Gastrocnemius medialis (tissue), 4 donors: Measurements from ENCODE around the gene MRAP2. TPM values are rescaled to one million over a fixed set of nuclear protein-coding genes. Genes with fewer than 3 reads are reported as not detected.
"Not testable (repeated sequence)": the region's sequence is repeated elsewhere in the genome, so short reads cannot be mapped to it uniquely, and the experiment has no call there.

Source experiments
- ATAC-seq, 2 donors: fragments of 150-250 bp; one replicate each; pipeline ENCODE4 v1.9.1; 2016
- DNase-seq, 2 donors: peaks; one replicate each; pipeline ENCODE4 v3.0.0-alpha.2; 2019
- H3K27ac ChIP-seq, 4 donors: fragments of 200-600 bp; sonication (generic); 1 replicate in 1 of 4; 2 replicates in 3 of 4; pipeline ENCODE4 v1.5.1; 2016 to 2018; ENCODE audit warnings: mild to moderate bottlenecking in 2 of 4, moderate library complexity in 1 of 4
- H3K27me3 ChIP-seq, 3 donors: fragments of 200-600 bp; sonication (generic) in 2 of 3; 1 replicate in 1 of 3; 2 replicates in 2 of 3; pipeline versions ENCODE4 v1.5.1 to v1.6.0; 2016 to 2019; ENCODE audit warnings: mild to moderate bottlenecking in 1 of 3, moderate library complexity in 1 of 3
- H3K36me3 ChIP-seq, 2 donors: fragments of 200-600 bp; sonication (generic) in 1 of 2; one replicate each; pipeline ENCODE4 v1.5.1; 2017 to 2018
- H3K4me1 ChIP-seq, 2 donors: fragments of 200-600 bp; sonication (generic) in 1 of 2; one replicate each; pipeline ENCODE4 v1.5.1; 2016 to 2017; ENCODE audit warnings: mild to moderate bottlenecking in 2 of 2
- H3K4me3 ChIP-seq, 4 donors: fragments of 200-600 bp; sonication (generic) in 3 of 4; 1 replicate in 1 of 4; 2 replicates in 3 of 4; pipeline ENCODE4 v1.5.1; 2016 to 2019; ENCODE audit warnings: mild to moderate bottlenecking in 2 of 4
- H3K9me3 ChIP-seq, 3 donors: fragments of 200-600 bp; sonication (generic) in 2 of 3; 1 replicate in 1 of 3; 2 replicates in 2 of 3; pipeline ENCODE4 v1.5.1; 2016 to 2019
- POLR2A ChIP-seq, 2 donors: fragments of 450-650 bp; IDR thresholded peaks; one replicate each; pipeline ENCODE4 v1.6.1; 2017; ENCODE audit warnings: antibody characterized with exemption in 2 of 2, mild to moderate bottlenecking in 2 of 2, moderate library complexity in 2 of 2
- in situ Hi-C, 4 donors: fragments of 200-750 bp; cut with MboI; loops; one replicate each; pipeline versions ENCODE4 v1.15.0 to v1.8.0; 2017; ENCODE audit warnings: low sequenced_read_pairs in 4 of 4
- intact Hi-C: fragments of 100-400 bp; cut with DNase I; formaldehyde crosslinking; loops from one replicate; pipeline ENCODE4 v1.15.1; 2023; ENCODE audit warnings: low total_unique reads
- total RNA-seq, 4 donors: library from RNA; depleted of rRNA; stranded (reverse); fragments of >200 nt; gene quantifications; one replicate each; pipeline versions ENCODE4 v1.1.0 to v1.2.3, GENCODE V29; 2016
- TF ChIP-seq, protein P1 (sequence below), 5 experiments: fragments of 450-650 bp in 3 of 5; fragments of 200-600 bp in 2 of 5; sonication (generic) in 2 of 5; IDR thresholded peaks in 4 of 5; conservative IDR thresholded peaks in 1 of 5; 1 replicate in 4 of 5; 2 replicates in 1 of 5; pipeline ENCODE4 v1.5.1; 2016 to 2019; ENCODE audit warnings: antibody characterized with exemption in 5 of 5, mild to moderate bottlenecking in 3 of 5, moderate library complexity in 3 of 5

Gene MRAP2
- total RNA-seq, 4 donors from 2014 or later, result 0.29 TPM; not detected in 3

DNA sequence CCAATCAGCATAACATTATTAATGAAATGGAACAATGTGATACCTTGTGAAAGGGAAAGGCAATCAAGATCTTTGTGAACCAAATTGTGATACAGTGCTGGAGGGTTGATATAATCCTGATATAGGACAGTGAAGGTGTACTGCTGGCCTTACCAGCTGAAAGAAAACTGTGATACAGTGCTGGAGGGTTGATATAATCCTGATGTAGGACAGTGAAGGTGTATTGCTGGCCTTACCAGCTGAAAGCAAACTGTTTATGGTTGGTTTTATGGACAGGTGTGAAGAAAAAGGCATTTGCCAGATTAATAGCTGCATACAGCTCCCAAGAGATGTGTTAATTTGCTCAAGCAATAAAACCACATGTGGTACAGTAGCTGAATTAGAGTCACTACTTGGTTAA is 73.9 kb downstream of the MRAP2 start:
- Histone ChIP-seq H3K27ac (no peak overlapping the region), H3K4me3 (no peak overlapping the region), H3K9me3 (no peaks in the 10 kb centered on the region), H3K27me3 (no peaks in the 10 kb centered on the region), H3K36me3 (no peaks in the 10 kb centered on the region), H3K4me1 (no peaks in the 10 kb centered on the region)
- DNase-seq (no peak), ATAC-seq (no peak)
- in situ Hi-C loops, result no loop called here
- intact Hi-C loops, result no loop called here
- no peak for TF ChIP-seq POLR2A (IDR thresholded peaks at IDR 0.05)
- TF ChIP-seq, protein P1, sequence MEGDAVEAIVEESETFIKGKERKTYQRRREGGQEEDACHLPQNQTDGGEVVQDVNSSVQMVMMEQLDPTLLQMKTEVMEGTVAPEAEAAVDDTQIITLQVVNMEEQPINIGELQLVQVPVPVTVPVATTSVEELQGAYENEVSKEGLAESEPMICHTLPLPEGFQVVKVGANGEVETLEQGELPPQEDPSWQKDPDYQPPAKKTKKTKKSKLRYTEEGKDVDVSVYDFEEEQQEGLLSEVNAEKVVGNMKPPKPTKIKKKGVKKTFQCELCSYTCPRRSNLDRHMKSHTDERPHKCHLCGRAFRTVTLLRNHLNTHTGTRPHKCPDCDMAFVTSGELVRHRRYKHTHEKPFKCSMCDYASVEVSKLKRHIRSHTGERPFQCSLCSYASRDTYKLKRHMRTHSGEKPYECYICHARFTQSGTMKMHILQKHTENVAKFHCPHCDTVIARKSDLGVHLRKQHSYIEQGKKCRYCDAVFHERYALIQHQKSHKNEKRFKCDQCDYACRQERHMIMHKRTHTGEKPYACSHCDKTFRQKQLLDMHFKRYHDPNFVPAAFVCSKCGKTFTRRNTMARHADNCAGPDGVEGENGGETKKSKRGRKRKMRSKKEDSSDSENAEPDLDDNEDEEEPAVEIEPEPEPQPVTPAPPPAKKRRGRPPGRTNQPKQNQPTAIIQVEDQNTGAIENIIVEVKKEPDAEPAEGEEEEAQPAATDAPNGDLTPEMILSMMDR (IDR thresholded peaks at IDR 0.05 in 4 of 5, conservative IDR thresholded peaks at IDR 0.05 in 1 of 5), result no peak

DNA sequence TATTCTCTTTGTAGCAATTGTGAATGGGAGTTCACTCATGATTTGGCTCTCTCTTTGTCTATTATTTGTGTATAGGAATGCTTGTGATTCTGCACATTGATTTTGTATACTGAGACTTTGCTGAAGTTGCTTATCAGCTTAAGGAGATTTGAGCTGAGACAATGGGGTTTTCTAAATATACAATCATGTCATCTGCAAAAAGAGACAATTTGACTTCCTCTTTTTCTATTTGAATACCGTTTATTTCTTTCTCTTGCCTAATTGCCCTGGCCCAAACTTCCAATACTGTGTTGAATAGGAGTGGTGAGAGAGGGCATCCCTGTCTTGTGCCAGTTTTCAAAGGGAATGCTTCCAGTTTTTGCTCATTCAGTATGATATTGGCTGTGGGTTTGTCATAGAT is 77.8 kb downstream of the MRAP2 start:
- H3K4me3 ChIP-seq, H3K9me3 ChIP-seq, H3K36me3 ChIP-seq, H3K27me3 ChIP-seq, DNase-seq, H3K27ac ChIP-seq, ATAC-seq, intact Hi-C loops, H3K4me1 ChIP-seq, in situ Hi-C loops: not testable (repeated sequence)

DNA sequence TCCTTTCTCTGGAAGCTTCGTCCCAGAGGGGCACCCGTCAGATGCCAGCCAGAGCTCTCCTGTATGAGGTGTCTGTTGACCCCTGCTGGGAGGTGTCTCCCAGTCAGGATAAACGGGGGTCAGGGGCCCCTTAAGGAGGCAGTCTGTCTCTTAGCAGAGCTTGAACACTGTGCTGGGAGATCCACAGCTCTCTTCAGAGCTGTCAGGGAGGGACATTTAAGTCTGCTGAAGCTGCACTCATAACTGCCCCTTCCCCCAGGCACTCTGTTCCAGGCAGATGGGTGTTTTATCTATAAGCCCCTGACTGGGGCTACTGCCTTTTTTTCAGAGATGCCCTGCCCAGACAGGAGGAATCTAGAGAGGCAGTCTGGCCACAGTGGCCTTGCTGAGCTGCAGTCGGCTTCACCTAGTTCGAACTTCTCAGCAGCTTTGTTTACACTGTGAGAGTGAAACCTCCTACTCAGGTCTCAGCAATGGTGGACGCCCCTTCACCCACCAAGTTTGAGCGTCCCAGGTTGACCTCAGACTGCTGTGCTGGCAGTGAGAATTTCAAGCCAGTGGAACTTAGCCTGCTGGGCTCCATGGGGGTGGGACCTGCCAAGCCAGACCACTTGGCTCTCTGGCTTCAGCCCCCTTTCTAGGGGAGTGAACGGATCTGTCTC is 81.5 kb downstream of the MRAP2 start:
- H3K27ac ChIP-seq, H3K9me3 ChIP-seq, ATAC-seq, H3K4me1 ChIP-seq, intact Hi-C loops, DNase-seq, in situ Hi-C loops, H3K4me3 ChIP-seq, H3K36me3 ChIP-seq, H3K27me3 ChIP-seq: not testable (repeated sequence)

DNA sequence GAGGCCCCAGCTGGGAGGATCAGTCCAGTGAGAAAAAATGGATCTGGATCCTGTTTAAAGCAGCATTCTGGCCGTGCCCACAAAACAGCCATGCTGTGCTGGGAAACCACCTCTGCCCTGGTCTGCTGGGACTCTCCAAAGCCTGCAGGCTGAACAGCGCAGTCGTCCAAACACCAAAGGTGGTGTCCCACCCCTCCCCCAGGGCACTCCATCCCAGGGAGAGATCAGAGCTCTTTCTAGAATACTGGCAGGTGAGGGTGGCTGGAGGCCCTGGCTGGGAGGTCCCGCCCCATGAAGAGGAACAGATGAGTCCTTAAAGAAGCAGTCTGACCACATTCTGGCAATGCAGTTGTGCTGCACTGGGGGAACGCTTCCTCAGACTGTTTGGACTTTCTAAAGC is 84.6 kb downstream of the MRAP2 start:
- Histone ChIP-seq H3K27me3 (no peaks in the 10 kb centered on the region), H3K27ac (no peak overlapping the region), H3K9me3 (no peaks in the 10 kb centered on the region), H3K36me3 (no peaks in the 10 kb centered on the region), H3K4me3 (no peak overlapping the region), H3K4me1 (peaks cover 0 to 5% of the 10 kb centered on the region in 2 donors)
- TF ChIP-seq, protein P1 (IDR thresholded peaks at IDR 0.05 in 4 of 5, conservative IDR thresholded peaks at IDR 0.05 in 1 of 5), result no peak
- no peak for TF ChIP-seq POLR2A (IDR thresholded peaks at IDR 0.05)
- intact Hi-C loops, result no loop called here
- in situ Hi-C loops, result no loop called here
- DNase-seq (no peak), ATAC-seq (no peak)

DNA sequence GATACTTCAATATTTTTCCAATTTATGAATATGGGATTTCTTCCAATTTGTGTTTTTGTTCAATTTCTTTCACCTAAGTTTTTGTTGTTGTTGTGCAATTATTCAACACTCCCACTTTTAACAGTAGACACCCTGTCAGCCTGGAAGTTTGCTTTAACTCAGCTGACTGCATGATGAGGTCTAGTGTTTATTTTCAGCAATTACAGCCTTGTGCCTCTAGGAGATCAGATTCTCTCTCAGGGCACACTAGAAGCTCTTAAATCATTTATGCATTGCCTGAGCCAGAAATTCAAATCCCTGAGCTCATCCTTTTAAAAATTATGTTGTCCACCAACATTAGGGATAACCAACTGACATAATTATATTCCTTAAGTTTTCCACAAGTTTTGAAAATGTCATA is 85.7 kb downstream of the MRAP2 start:
- H3K27ac ChIP-seq, result no peak overlapping the region
- no peak overlapping the region for H3K4me3 ChIP-seq
- ATAC-seq, result peak in 1 of 2 donors; percentile 60
- no peak for TF ChIP-seq POLR2A (IDR thresholded peaks at IDR 0.05)
- TF ChIP-seq, protein P1 (IDR thresholded peaks at IDR 0.05 in 4 of 5, conservative IDR thresholded peaks at IDR 0.05 in 1 of 5), result no peak
- intact Hi-C loops (no loop called here), in situ Hi-C loops (no loop called here)
- peaks cover 0 to 5% of the 10 kb centered on the region in 2 donors for H3K4me1 ChIP-seq
- no peak for DNase-seq
- no peaks in the 10 kb centered on the region for H3K27me3 ChIP-seq
- no peaks in the 10 kb centered on the region for H3K36me3 ChIP-seq
- no peaks in the 10 kb centered on the region for H3K9me3 ChIP-seq

DNA sequence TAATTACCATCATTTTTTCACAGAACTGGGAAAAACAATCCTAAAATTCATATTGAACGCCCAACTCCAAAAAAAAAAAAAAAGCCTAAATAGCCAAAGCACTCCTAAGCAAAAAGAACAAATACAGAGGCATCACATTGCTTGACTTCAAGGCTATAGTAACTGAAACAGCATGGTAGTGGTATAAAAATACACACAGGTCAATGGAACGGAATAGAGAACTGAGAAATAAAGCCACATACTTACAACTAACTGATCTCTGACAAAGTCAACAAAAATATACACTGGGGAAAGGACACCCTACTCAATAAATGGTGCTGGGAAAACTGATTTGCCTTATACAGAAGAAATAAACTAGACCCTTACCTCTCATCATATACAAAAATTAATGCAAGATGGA is 89.6 kb downstream of the MRAP2 start:
- no peak for ATAC-seq
- in situ Hi-C loops (no loop called here), intact Hi-C loops (no loop called here)

DNA sequence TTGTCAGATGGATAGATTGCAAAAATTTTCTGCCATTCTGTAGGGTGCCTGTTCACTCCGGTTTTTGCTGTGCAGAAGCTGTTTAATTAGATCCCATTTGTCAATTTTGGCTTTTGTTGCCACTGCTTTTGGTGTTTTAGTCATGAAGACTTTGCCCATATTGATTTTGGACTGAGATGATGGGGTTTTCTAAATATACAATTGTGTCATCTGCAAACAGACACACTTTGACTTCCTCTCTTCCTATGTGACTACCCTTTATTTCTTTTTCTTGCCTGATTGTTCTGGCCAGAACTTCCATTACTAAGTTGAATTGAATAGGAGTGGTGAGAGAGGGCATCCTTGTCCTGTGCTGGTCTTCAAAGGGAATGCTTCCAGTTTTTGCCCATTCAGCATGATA is 96.0 kb downstream of the MRAP2 start:
- H3K9me3 ChIP-seq, H3K36me3 ChIP-seq, H3K4me3 ChIP-seq, DNase-seq, ATAC-seq, H3K27ac ChIP-seq, intact Hi-C loops, H3K4me1 ChIP-seq, H3K27me3 ChIP-seq, in situ Hi-C loops: not testable (repeated sequence)

More for the DNA sequence above, 89.6 kb downstream of the MRAP2 start:
- TF ChIP-seq POLR2A (IDR thresholded peaks at IDR 0.05), result no peak
- TF ChIP-seq, protein P1 (IDR thresholded peaks at IDR 0.05 in 4 of 5, conservative IDR thresholded peaks at IDR 0.05 in 1 of 5), result no peak
- no peaks in the 10 kb centered on the region for H3K27me3 ChIP-seq
- no peak overlapping the region for H3K27ac ChIP-seq
- no peak overlapping the region for H3K4me3 ChIP-seq
- no peaks in the 10 kb centered on the region for H3K9me3 ChIP-seq
- H3K36me3 ChIP-seq, result no peaks in the 10 kb centered on the region
- DNase-seq, result no peak
- peaks cover 0 to 5% of the 10 kb centered on the region in 2 donors for H3K4me1 ChIP-seq

DNA sequence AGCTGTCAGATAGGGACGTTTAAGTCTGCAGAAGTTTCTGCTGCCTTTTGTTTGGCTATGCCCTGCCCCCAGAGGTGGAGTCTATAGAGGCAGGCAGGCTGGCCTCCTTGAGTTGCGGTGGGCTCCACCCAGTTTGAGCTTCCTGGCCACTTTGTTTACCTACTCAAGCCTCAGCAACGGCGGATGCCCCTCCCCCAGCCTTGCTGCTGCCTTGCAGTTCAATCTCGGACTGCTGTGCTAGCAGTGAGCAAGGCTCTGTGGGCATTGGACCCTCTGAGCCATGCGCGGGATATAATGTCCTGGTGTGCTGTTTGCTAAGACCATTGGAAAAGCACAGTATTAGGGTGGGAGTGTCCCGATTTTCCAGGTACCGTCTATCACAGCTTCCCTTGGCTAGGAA is 99.8 kb downstream of the MRAP2 start:
- H3K9me3 ChIP-seq, H3K27me3 ChIP-seq, H3K4me1 ChIP-seq, DNase-seq, H3K27ac ChIP-seq, intact Hi-C loops, ATAC-seq, H3K36me3 ChIP-seq, H3K4me3 ChIP-seq, in situ Hi-C loops: not testable (repeated sequence)
